ENCODE data around the gene TPCN1.

TPCN1 gene

DNA sequence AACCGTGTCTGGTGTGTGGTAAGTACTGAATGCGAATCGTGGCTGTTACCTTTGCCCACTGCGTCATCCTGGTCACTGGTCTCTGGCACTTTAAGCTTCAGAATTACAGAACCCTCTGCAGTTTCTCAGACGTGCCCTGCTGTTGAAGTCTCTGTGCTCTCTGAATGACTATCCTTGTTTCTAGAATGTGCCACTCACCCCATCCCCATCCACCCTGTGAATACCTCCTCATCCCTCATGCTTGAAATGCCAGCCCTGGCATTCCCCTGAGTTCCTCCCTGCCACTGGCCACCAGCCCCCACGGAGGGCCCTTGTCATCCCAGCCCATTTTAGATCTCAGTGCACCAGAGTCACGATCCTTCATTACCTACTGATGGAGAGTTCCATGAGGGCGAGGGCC, 21.3 kb downstream of the TPCN1 start:
- DNase-seq = no peak

DNA sequence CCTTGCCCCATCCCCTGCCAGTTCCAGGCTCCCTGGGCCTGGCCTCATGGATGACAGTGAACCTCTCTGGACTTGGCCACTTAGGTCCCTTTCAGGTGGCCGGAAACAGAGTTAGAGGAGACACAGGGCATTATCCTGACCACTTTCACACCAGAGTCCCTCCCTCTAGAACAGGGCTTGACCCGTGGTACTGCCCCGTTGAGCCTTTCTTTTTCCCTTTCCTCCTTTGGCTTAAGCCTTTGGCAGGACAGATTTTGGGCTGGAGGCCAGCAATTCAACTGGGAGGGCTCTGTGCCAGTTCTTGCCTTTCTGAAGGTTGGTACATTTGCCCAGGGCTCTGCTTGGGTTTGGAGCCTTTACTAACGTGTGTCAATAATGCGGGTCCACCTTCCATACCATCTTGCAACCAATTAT, 22.8 kb downstream of the TPCN1 start:
- DNase-seq = peak; percentile 27

DNA sequence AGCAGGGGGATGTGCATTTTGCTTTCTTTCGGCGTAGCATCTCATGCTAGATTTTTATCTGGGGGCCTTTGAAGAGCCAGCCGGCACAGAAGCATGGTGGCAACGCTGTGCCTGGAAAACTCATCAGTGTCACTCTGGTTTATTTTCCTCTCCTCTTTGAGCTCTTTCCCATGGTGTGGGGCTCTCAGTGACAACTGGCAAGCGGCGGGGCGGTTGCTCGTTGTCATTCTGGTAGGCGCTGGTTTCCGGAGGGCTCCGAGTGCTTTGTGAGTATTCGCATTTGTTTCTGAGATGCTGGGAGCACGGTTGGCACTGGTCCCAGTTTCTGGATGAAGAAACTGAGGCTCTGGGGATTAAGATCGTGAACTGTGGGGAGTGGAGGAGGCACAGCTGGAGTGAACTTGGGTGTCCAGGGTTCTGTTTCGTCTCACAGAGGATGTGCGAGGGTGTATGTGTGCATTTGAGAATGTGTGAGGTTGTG, 23.3 kb downstream of the TPCN1 start:
- peak; percentile 22 for DNase-seq

DNA sequence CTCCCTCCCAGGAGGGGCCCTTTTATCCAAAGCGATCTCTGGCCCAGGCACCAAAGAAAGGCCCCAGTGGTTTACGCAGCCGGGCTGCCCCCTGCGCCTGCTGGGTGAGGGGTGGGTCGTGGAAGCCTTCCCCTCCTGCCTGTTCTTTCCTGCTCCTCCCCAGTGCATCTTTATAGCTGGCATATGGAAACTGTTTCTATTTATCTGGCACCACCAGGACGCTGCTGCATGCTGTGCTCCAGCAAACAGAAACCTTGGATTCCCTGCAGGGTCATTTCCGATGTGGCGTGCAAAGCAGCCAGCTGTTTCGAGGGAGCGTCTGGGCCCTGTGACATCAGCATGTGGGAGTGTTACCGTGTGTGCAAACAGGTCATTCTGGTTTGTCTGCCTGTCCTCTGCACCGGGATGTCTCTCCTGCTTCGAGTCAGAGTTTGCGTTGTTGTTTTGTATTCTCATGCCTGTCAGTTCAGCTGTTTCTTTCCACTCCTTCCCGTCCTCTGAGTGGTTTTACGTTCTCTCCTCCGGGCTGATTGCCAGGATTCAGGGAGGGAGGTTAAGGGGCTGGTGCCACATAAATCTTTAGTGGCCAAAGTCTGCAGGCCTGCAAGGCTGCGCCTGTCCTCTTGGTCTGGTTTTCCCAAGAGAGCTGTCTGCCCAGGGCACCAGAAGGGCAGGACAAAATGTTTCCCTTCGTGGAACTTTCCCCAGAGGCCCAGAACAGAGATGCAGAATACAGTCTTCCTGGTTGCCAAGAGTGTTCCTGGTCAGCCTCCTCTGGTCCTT, 24.6 kb downstream of the TPCN1 start:
- DNase-seq = peak; percentile 96

DNA sequence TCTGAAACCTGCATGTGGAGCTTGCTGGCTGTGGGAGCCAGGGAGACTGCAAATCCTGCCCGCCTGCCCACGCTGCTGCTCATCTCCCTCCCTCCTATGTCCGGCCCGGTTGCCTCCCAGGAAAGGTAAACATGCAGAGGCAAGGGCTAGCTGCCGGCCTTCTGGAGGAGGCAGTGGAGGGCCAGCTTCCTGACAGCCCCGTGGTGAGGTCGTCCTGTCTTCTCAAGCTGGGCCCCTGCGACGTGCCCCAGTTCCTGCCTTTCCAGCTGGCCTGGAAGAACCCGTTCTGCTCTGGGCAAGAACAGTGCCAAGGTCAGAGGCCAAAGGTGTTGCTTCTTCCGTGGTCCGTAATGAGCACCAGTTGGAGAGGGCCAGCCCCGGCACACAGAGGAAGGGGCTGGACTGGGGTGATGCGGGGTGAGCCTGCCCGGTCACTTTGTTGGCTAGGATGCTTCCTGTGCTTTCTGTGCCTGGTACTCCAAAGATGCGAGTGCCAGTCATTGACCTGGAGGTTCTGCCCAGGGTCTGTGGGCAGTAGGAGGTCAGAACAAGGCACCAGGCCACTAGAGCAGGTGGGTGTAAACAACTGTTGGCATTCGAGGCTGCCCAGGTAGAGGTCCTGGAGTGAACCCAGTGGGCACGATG, 25.3 kb downstream of the TPCN1 start:
- DNase-seq = no peak

DNA sequence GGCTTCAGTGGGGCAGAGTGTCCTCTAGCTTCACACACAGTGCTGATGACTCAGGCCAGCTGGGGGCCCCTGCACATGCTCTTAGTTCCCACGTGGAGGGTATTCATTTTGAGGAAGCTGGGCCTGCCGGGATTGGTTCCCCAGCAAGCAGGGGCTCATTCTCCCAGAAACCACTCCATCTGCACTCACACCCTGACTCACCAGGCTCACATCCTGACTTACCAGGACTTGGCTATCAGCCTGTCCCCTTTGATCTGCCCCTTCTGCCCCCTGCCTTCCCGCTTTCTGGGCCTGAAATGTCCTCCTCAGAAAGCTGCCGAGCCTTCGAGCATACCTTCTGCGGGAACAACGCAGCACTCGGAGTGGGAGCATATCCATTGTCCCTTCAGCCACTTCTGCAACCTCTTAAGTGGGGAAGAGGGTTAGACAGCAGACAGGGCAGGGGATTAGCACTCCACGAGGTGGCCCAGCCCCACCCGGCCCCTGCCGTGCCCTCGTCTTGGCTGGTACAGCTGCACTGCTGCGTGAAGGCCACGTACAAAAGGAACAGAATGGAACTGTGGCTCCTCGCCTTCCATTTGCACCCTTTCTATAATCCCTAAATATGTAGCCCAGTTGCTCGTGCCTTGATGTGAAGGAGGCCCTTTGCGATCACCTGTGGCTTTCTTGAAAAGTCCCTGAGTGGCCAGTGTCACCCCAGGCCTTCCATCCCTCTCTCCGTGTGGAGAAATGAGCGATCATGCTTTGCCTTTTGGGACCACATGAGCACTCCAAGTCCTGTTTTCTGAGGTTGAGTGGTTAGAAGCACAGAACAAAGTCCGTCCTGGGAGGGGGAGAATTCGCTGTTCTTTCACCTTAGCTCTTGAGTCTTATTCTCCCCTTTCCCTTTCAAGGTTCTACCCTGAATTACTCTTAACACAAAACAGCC, 26.1 kb downstream of the TPCN1 start:
- no peak for DNase-seq

DNA sequence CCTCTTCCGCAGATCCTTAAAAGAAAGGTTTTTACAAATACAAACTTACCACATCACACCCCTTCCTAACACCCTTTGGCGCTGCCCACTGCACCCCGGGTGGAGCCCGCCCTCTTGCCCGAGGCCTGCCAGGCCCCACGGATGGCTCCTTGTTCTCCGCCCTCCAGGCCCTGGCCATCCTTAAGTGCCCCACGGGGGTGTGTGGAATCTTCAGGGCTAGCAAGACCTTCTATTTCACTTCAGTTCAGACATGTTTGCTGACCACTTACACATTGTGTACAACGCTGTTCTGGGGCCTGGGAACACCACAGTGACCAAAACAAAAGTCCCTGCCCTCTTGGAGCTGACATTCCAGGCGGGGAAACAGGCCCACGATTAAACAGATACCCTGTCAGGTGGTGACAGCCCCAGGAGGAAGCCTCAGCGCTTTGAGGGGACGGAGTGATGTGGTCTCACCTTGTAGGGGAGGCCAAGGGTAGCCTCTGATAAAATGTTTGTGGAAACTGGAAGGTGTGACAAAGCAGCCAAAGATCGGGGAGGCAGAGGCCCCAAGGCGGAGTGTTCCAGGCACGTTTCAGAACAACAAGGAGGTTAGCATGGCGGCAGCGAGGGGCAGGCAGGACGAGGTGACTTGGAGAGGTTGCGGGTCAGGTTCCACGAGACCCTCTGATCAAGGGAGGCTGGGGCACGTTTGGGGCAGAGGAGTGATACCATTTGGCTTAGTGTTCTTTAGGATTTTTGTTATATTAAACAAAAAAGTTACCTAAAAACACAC, 27.0 kb downstream of the TPCN1 start:
- no peak for DNase-seq

DNA sequence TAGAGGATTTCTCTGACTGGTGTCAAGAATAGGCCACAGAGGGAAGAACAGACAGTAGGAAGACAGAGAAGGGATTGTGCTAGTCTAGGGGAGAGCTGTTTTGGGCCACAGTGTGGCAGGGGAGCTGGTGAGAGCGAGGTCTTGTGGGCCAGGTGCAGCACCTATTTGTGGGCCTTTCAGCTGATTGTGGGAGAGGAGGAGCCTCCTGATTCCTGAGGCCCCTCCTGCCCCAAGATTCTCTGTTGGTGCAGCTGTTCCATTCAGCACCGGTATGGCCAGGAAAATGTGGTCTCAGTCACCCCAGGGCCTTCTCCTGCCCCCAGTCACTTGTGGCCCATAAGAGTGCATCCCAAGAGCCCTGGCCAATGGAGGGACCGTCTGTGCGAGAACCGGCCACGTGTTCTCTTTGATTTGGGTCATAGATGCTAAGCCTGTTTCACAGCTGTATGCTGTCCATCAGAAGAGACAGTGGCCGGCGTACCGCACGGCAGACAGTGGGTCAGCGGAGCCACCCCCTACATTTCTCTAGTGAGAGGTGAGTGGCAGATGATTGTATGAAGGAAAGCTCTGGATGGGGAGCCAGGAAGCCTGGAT, 27.7 kb downstream of the TPCN1 start:
- DNase-seq = no peak

DNA sequence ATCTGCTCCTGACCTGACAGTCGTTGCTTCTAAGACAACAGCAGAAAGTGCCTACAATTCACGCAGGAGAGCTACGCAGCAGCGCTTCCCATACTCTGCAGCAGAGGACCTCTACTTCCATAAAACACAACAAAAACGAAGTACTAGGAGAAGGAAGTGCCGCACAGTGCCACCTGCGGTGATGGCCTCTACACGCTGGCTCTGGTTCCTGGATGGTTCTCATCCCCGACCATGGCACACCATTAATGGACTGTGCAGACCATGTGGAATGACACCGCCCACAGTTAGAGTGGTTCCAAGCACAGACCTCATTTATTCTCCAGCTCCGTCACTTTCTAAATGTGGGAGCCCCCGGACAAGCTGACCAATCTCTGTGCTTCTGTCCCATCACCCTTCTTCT, 28.3 kb downstream of the TPCN1 start:
- no peak for DNase-seq

DNA sequence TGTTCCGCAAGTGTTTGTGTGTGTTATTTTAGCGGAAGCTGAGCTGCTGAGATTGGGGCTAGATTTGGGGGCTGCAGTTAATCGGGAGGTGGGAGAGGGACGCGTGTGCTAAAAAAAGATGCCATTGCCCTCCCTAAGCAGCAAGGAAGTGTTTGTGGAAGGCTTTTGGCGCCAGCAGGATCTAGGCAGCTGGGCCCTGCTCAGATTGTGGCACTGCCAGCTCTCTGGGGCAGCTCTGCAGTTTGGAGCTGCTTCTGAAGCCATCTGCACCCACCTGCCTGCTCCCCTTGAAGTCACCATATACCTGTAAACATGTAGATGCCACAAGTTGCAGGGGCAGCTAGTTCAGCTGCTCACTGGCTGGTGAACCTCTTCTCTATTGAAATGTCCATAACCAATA, 28.8 kb downstream of the TPCN1 start:
- DNase-seq = no peak

DNA sequence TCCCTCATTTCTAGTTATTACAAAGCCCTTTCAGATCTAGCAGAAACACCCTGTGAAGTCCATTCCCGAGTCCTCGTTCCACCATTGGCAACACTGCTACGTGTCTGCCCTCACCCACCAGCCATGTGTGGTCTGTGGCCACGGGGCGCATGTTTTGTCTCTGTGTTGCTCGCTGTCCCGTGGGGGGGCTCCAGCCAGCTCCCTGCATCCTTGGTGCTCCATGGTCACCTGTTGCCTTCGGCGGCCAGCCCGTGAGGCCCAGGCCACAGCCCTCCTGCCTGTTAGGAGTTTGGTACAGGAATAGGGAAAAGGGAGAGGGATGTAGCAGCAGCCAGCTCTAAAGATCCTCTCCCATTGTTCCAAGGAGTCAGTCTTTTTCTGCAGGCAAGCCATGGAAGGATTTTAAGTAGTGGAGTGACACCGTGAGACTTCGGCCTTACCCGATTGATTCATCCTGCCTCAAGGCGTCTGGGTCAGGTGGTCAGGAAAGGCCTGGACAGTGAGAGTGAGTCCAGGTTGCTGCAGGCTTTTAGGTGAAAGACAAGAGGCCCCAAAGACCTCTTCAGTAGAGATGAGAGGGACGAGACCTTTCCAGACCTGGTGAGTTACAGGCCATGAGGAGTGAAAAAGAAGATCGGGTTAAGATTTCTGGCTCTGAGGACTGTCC, 30.3 kb downstream of the TPCN1 start:
- no peak for DNase-seq

DNA sequence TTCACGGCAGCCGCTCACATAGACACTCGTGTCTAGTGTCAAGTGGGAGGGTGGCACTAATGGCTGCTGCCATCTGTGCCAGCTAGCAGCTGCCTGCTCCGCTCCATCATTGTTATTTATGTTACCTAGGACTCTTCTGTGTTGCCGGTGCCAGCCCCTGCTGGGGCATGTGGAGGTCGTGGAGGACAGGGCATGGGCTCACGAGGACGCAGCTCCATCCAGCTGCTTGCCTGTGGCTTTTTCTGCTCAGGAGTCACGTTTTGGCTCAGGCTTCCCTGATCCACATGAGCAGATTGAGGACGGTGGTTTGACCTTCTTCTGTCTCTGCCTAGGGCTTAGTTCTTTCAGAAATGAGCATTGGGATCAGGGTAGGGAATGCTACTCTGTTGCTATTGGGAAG, 31.2 kb downstream of the TPCN1 start:
- DNase-seq = peak; percentile 29

DNA sequence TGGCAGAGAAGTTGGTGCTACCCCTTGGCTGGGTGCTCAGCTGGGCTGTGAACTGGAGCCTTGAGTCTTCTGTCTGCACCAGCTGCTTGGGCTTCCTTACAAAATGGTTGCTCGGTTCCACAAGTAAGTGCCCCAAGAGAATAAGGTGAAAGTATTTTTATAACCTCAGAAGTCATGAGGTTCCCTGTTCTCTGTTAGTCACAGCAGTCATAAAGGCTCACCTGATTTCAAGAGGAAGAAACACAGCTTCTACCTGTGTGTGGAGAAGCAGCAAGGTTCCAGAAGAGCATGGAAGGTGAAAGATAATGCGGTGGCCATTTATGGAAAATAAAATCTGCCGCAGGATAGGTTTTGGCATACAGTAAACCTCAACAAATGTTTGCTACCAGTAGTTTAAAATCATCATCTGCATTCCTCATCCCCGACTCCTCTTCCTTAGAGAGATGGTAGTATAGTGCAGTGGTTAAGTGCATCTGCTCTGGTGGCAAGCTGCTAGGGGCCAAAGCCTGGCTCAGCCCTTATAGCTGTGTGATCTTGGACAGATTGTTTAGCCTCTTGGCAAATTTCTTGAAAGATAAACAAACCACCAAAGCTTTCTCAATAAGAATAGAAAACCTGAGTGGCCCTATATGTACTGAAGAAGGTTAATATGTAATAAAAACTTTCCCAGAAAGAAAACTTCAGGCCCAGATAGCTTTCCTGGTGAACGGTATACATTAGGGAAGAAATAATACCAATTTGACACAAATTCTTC, 32.4 kb downstream of the TPCN1 start:
- no peak for DNase-seq

DNA sequence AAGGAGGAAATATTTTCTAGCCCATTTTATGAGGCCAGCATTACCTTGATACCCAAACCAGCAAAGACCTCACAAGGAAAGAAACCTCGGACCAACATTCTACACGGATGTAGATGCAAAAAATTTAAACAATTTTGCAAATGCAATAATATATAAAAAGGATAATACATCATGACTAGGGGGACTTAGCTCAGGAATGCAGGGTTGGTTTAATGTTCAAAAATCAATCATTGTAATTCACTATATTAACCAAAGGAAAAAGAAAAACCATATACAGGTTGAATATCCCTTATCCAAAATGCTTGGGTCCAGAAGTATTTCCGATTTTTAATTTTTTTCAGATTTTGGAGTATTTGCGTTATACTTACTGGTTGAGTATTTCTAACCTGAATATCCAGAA, 33.0 kb downstream of the TPCN1 start:
- DNase-seq = no peak

DNA sequence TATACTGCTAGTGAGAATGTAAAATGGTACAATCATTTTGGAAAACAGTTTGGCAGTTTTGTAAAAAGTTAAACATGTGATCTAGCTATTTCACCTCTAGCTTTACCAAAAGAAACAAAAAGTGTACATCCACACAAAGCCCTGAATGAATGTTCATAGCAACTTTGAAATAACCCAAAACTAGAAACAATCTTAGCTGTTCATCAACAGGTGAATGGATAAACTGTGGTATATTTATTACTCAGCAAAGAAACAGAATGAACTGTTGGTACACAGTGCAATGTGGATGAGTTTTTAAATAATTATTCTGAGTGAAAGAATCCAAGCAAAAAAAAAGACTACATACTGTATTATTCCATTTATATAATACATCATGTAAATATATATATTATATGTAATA, 36.3 kb downstream of the TPCN1 start:
- no peak for DNase-seq

DNA sequence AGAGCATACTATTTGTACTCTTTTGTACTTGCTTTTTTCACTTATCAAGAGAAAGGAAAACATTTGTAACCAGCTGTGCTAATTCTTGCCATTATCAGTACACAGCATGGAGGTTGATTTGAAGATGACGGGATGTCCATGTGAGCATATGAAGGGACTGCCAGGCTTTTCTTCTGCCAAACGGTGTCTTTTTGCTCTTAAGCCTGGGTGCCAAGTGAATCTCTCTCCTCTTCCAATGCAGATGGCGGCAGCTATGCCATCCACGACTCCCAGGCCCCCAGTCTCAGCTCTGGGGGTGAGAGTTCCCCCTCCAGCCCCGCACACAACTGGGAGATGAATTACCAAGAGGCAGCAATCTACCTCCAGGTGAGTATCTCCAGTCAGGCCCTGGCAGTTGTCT, 38.9 kb downstream of the TPCN1 start:
- DNase-seq = peak; percentile 76

DNA sequence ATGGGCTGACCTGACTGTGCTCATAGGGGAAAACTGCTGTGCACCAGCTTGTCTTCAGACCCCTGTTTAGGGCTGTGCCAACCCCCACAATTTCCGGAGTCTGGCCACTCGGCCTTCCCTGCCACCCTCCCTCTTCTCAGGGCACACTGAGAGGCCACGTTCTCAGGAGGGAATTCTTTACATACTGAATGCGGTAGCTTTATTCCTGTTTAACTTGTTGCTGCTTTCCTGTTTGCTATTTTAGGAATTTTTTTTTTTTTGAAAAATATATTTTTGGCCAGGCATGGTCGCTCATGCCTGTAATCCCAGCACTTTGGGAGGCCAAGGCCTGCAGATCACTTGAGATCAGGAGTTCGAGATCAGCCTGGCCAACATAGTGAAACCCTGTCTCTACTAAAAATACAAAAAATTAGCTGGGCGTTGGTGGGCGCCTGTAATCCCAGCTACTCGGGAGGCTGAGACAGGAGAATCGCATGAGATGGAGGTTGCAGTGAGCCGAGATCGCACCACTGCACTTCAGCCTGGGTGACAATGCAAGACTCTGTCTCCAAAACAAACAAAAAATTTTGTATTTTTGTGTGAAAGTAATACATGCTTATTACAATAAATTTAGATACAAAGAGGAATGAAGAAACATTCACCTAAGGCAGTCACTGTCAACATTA, 39.5 kb downstream of the TPCN1 start:
- DNase-seq = no peak

DNA sequence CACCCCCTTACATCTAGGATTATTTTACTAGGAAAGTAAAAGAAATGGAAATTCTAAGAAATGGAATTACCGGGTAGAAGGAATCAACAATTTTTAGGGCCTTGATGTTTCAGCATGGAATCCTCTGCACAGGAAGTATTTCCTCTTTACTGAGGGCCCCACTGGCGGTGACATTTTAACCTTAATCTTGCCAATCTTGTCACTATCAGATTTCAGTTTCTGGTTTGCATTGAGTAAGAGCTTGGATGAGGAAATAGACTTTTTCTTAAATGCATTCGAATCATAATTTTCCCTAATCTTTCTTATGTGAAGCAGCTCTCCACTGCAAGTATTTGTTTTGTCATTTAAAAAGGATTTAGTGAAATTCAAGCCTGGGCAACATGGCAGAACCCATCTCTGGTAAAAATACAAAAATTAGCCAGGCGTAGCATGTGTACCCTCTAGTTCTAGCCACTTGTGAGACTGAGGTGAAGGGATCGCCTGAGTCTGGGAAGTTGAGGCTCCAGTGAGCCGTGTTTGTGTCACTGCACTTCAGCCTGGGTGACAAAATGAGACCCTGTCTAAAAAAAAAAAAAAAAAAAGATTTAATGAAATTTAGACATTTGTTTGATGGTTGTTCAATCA, 40.7 kb downstream of the TPCN1 start:
- DNase-seq = no peak

DNA sequence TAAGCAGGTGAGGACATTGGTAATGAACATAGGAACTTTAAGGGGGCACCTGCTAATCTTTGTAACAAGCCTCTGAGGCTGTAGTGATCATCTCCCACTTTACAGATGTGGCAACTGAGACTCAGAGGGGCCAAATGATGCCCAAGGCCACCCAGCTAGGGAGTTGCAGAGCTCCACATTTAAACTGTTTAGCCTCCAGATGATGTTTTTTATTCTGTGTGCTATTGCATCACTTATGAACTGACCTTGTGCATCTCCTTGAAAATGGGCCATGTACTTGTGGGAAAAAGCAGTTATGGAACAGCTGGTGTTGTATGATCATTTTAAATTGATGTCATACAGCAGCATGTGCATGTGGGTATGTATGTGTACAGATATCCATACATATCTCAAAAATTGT, 41.4 kb downstream of the TPCN1 start:
- DNase-seq = peak; percentile 44

DNA sequence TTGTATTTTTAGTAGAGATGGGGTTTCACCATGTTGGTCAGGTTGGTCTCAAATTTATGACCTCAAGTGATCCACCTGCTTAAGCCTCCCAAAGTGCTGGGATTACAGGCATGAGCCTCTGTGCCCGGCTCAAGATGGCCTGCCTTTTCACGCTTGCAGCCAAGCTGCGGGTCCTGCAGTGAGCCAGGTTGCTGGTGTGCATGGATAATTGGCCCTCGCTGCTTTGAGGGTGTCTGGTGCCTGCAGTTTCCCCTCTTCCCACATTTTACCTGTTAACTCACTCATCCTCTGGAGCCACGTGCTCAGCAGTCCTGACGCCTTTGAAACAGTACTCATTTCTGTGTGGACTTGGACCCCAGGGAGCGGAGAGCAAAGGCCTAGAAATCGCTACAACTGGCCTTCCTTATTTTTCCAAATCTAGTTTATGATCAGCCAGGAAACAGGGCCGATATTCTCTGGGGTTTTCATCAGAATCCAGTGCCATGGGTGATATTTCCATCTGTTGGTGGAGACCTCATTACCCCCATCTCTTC, 42.2 kb downstream of the TPCN1 start:
- DNase-seq = no peak
